Esophagus squamous epithelium (tissue), 4 donors: ENCODE measurements around the gene PHACTR2.

Experiments
- POLR2A ChIP-seq, 4 donors: fragments of 450-650 bp; IDR thresholded peaks; one replicate each; pipeline ENCODE4 v1.6.1; 2017; ENCODE audit warnings: antibody characterized with exemption in 4 of 4, mild to moderate bottlenecking in 4 of 4, moderate library complexity in 3 of 4
- TF ChIP-seq, protein P1 (sequence below), 6 experiments: fragments of 450-650 bp in 4 of 6; fragments of 200-600 bp in 2 of 6; sonication (generic) in 2 of 6; IDR thresholded peaks; one replicate each; pipeline ENCODE4 v1.5.1; 2016 to 2019; ENCODE audit warnings: antibody characterized with exemption in 6 of 6, mild to moderate bottlenecking in 4 of 6, moderate library complexity in 4 of 6

DNA sequence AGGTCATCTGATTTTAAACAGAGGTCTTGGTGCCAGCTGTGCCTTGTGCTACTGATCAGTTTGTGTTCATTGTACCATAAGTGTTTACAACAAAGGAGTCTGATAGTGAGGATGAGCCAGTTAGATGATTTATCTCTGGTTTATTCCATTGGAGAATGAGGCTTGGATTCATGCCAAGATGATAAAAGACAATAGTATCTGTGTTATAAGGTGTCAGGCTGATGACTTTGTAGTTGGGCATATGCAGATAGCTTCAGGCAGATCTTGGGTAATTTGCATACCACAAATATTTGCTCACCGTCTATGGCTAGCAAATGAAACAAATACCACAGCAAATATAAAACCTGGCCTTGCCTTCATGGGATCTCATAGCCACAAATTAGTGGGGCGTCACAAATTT lies 43.3 kb upstream of the PHACTR2 start:
- TF ChIP-seq, protein P1, sequence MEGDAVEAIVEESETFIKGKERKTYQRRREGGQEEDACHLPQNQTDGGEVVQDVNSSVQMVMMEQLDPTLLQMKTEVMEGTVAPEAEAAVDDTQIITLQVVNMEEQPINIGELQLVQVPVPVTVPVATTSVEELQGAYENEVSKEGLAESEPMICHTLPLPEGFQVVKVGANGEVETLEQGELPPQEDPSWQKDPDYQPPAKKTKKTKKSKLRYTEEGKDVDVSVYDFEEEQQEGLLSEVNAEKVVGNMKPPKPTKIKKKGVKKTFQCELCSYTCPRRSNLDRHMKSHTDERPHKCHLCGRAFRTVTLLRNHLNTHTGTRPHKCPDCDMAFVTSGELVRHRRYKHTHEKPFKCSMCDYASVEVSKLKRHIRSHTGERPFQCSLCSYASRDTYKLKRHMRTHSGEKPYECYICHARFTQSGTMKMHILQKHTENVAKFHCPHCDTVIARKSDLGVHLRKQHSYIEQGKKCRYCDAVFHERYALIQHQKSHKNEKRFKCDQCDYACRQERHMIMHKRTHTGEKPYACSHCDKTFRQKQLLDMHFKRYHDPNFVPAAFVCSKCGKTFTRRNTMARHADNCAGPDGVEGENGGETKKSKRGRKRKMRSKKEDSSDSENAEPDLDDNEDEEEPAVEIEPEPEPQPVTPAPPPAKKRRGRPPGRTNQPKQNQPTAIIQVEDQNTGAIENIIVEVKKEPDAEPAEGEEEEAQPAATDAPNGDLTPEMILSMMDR (IDR thresholded peaks at IDR 0.05), result no peak
- TF ChIP-seq POLR2A (IDR thresholded peaks at IDR 0.05), result no peak
